H1 (cell line): Measurements from ENCODE around the gene OOEP. TPM values are rescaled to one million over a fixed set of nuclear protein-coding genes. Genes with fewer than 3 reads are reported as not detected.

Experiments
- CTCF ChIA-PET: fragments of 300-600 bp; sonication (Branson Sonifier 250); formaldehyde crosslinking; loops from one replicate; lab custom pipeline; 2021; ENCODE audit not compliant: partially characterized antibody; lab: Charles Lee
- POLR2A ChIA-PET: fragments of 300-600 bp; sonication (Branson Sonifier 250); formaldehyde crosslinking; loops from one replicate; lab custom pipeline; 2021; ENCODE audit warnings: inconsistent platforms; ENCODE audit not compliant: partially characterized antibody; lab: Charles Lee
- DNase-seq, 2 experiments: peaks; one replicate each; pipeline versions ENCODE4 v3.0.0 to v3.0.0-alpha.2; 2010 to 2022; ENCODE audit warnings: low spot score in 2 of 2, low read depth in 1 of 2, mixed read lengths in 1 of 2
- FAIRE-seq: peaks from 2 replicates; lab custom pipeline; 2011; peaks lifted over from hg19 to GRCh38; lab: Jason Lieb, UNC
- H2AFZ ChIP-seq: 2 replicates; pipeline ENCODE4 v1.8.1; 2012; ENCODE audit warnings: low read length, inconsistent platforms
- H2AK5ac ChIP-seq: 2 replicates; pipeline ENCODE4 v1.6.1; 2013; ENCODE audit warnings: low read depth, low read length
- H2BK120ac ChIP-seq: replicated peaks from 2 replicates; pipeline ENCODE3; 2013; ENCODE audit warnings: low read depth, low read length, inconsistent platforms
- H2BK12ac ChIP-seq: 2 replicates; pipeline ENCODE4 v1.6.1; 2013; ENCODE audit warnings: low read depth, low read length
- H2BK15ac ChIP-seq: 2 replicates; pipeline ENCODE4 v1.6.1; 2013; ENCODE audit warnings: low read length
- H2BK20ac ChIP-seq: 2 replicates; pipeline ENCODE4 v1.6.1; 2013; ENCODE audit warnings: low read length
- H2BK5ac ChIP-seq: 2 replicates; pipeline ENCODE4 v1.6.1; 2013; ENCODE audit warnings: low read depth, low read length
- H3K14ac ChIP-seq: 2 replicates; pipeline ENCODE4 v1.6.1; 2013; ENCODE audit warnings: inconsistent platforms; ENCODE audit not compliant: insufficient read length
- H3K18ac ChIP-seq: 2 replicates; pipeline ENCODE4 v1.6.1; 2013; ENCODE audit warnings: low read length; ENCODE audit errors: extremely low read depth
- H3K23ac ChIP-seq: 2 replicates; pipeline ENCODE4 v1.6.1; 2013; ENCODE audit warnings: inconsistent platforms; ENCODE audit not compliant: insufficient read length
- H3K23me2 ChIP-seq: 2 replicates; pipeline ENCODE4 v1.6.1; 2013; ENCODE audit warnings: low read depth, low read length
- H3K27ac ChIP-seq: 2 replicates; pipeline ENCODE4 v1.6.1; 2011; ENCODE audit warnings: low read depth, low read length, inconsistent platforms
- H3K27me3 ChIP-seq, 4 experiments: replicated peaks in 1 of 4; 1 replicate in 1 of 4; 2 replicates in 3 of 4; pipeline versions ENCODE4 v1.6.1 to v1.8.1; 2011 to 2013; ENCODE audit warnings: low read length in 3 of 4, mild to moderate bottlenecking in 3 of 4, inconsistent platforms in 2 of 4, mixed read lengths in 2 of 4, moderate library complexity in 1 of 4; ENCODE audit not compliant: control insufficient read depth in 3 of 4, insufficient read depth in 3 of 4; ENCODE audit errors: extremely low read depth in 1 of 4
- H3K36me3 ChIP-seq, 4 experiments: 2 replicates each; pipeline versions ENCODE4 v1.6.1 to v1.8.1; 2011 to 2013; ENCODE audit warnings: mild to moderate bottlenecking in 4 of 4, low read length in 3 of 4, moderate library complexity in 2 of 4, control low read depth in 1 of 4, inconsistent platforms in 1 of 4; ENCODE audit not compliant: insufficient read depth in 4 of 4, control insufficient read depth in 2 of 4
- H3K4ac ChIP-seq: replicated peaks from 2 replicates; pipeline ENCODE3; 2013; ENCODE audit warnings: low read length, low read depth, mixed read lengths, inconsistent platforms; ENCODE audit not compliant: insufficient read length
- H3K4me1 ChIP-seq, 4 experiments: replicated peaks in 1 of 4; 1 replicate in 1 of 4; 2 replicates in 3 of 4; pipeline versions ENCODE4 v1.6.1 to v1.8.1; 2011 to 2013; ENCODE audit warnings: low read length in 3 of 4, inconsistent platforms in 2 of 4, mixed read lengths in 1 of 4; ENCODE audit not compliant: insufficient read depth in 4 of 4, control insufficient read depth in 3 of 4
- H3K4me2 ChIP-seq, 2 experiments: 2 replicates each; pipeline versions ENCODE4 v1.6.1 to v1.8.1; 2011 to 2013; ENCODE audit warnings: low read depth in 2 of 2, low read length in 2 of 2, control low read depth in 1 of 2, inconsistent platforms in 1 of 2, mild to moderate bottlenecking in 1 of 2; ENCODE audit not compliant: insufficient read depth in 1 of 2
- H3K4me3 ChIP-seq, 4 experiments: fragments of 200-600, 300-600 bp in 1 of 4; sonication (generic), shearing (Covaris generic), sonication (Bioruptor Twin) in 1 of 4; 2 replicates each; pipeline versions ENCODE4 v1.5.1 to v1.8.1; 2011 to 2016; ENCODE audit warnings: low read length in 4 of 4, low read depth in 3 of 4, control low read depth in 2 of 4, inconsistent platforms in 2 of 4, mild to moderate bottlenecking in 2 of 4, mixed read lengths in 1 of 4, moderate library complexity in 1 of 4; ENCODE audit not compliant: insufficient read depth in 2 of 4; ENCODE audit errors: extremely low read depth in 1 of 4
- H3K56ac ChIP-seq: replicated peaks from 2 replicates; pipeline ENCODE3; 2013; ENCODE audit warnings: low read depth, mild to moderate bottlenecking, mixed read lengths, low read length, inconsistent platforms; ENCODE audit not compliant: insufficient read length
- H3K79me1 ChIP-seq: 2 replicates; pipeline ENCODE4 v1.6.1; 2013; ENCODE audit warnings: low read depth, low read length, control low read depth
- H3K79me2 ChIP-seq, 2 experiments: 2 replicates each; pipeline versions ENCODE4 v1.6.1 to v1.8.1; 2012 to 2013; ENCODE audit warnings: low read length in 2 of 2, mild to moderate bottlenecking in 2 of 2, inconsistent platforms in 1 of 2; ENCODE audit not compliant: insufficient read depth in 2 of 2, control insufficient read depth in 1 of 2
- H3K9ac ChIP-seq, 4 experiments: replicated peaks in 1 of 4; 1 replicate in 1 of 4; 2 replicates in 3 of 4; pipeline versions ENCODE4 v1.6.1 to v1.8.1; 2011 to 2013; ENCODE audit warnings: low read depth in 3 of 4, low read length in 3 of 4, control low read depth in 2 of 4, mild to moderate bottlenecking in 2 of 4, moderate library complexity in 2 of 4, inconsistent platforms in 1 of 4; ENCODE audit errors: extremely low read depth in 1 of 4
- H3K9me3 ChIP-seq, 2 experiments: 2 replicates each; pipeline versions ENCODE4 v1.6.1 to v1.8.1; 2012 to 2013; ENCODE audit warnings: mild to moderate bottlenecking in 2 of 2, moderate library complexity in 2 of 2, control low read depth in 1 of 2, inconsistent platforms in 1 of 2, low read depth in 1 of 2, low read length in 1 of 2, mixed read lengths in 1 of 2; ENCODE audit not compliant: insufficient read depth in 2 of 2
- H4K20me1 ChIP-seq, 2 experiments: replicated peaks in 1 of 2; 2 replicates each; pipeline versions ENCODE3 to v1.8.1; 2011 to 2013; ENCODE audit warnings: inconsistent platforms in 2 of 2, low read length in 2 of 2, mild to moderate bottlenecking in 1 of 2; ENCODE audit not compliant: insufficient read depth in 2 of 2, control insufficient read depth in 1 of 2
- H4K5ac ChIP-seq: 2 replicates; pipeline ENCODE4 v1.6.1; 2013; ENCODE audit warnings: low read length, low read depth, mixed read lengths, inconsistent platforms; ENCODE audit not compliant: insufficient read length
- H4K8ac ChIP-seq: 2 replicates; pipeline ENCODE4 v1.8.0; 2013; ENCODE audit warnings: mild to moderate bottlenecking, moderate library complexity, low read length, inconsistent platforms; ENCODE audit not compliant: insufficient read depth; ENCODE audit errors: extremely low read depth
- H4K91ac ChIP-seq: replicated peaks from 2 replicates; pipeline ENCODE3; 2013; ENCODE audit warnings: low read length, mixed read lengths, inconsistent platforms; ENCODE audit not compliant: insufficient read length
- BCL11A ChIP-seq, 2 experiments: IDR thresholded peaks; one replicate each; pipeline ENCODE4 v1.6.1; 2011; ENCODE audit warnings: low read depth in 2 of 2, low read length in 2 of 2, mild to moderate bottlenecking in 2 of 2
- CHD1 ChIP-seq: IDR thresholded peaks from 2 replicates; pipeline ENCODE4 v1.6.1; 2012; ENCODE audit warnings: low read depth, low read length, improper control_type of control experiment
- GTF2F1 ChIP-seq: IDR thresholded peaks from 2 replicates; pipeline ENCODE4 v1.6.1; 2012; ENCODE audit warnings: low read depth, low read length, improper control_type of control experiment, borderline replicate concordance
- KDM1A ChIP-seq: fragments of 200-600, 300-600 bp; sonication (generic); IDR thresholded peaks from 2 replicates; pipeline ENCODE4 v1.7.1; 2016; ENCODE audit warnings: mild to moderate bottlenecking, low read length, borderline replicate concordance
- MAX ChIP-seq: IDR thresholded peaks from 2 replicates; pipeline ENCODE4 v1.6.1; 2012; ENCODE audit warnings: inconsistent platforms
- POU5F1 ChIP-seq: IDR thresholded peaks from 2 replicates; pipeline ENCODE4 v1.6.1; 2011; ENCODE audit warnings: low read depth, mild to moderate bottlenecking, low read length, moderate library complexity
- SIRT6 ChIP-seq: IDR thresholded peaks from one replicate; pipeline ENCODE4 v1.7.1; 2012; ENCODE audit warnings: low read length, inconsistent platforms
- SIX5 ChIP-seq: IDR thresholded peaks from 2 replicates; pipeline ENCODE4 v1.6.1; 2011; ENCODE audit warnings: mild to moderate bottlenecking, low read depth, low read length
- SP2 ChIP-seq: IDR thresholded peaks from 2 replicates; pipeline ENCODE4 v1.6.1; 2012; ENCODE audit warnings: mild to moderate bottlenecking, low read length, inconsistent platforms
- SP4 ChIP-seq: IDR thresholded peaks from 2 replicates; pipeline ENCODE4 v1.6.1; 2012; ENCODE audit warnings: low read length, inconsistent platforms
- TAF1 ChIP-seq: IDR thresholded peaks from 2 replicates; pipeline ENCODE4 v1.6.1; 2011; ENCODE audit warnings: mild to moderate bottlenecking, low read depth, low read length
- TCF12 ChIP-seq: IDR thresholded peaks from 2 replicates; pipeline ENCODE4 v1.6.1; 2011; ENCODE audit warnings: low read depth, mild to moderate bottlenecking, low read length
- ZNF274 ChIP-seq: IDR thresholded peaks from 2 replicates; pipeline ENCODE4 v1.7.0; 2012; ENCODE audit warnings: low read length, borderline replicate concordance; ENCODE audit errors: extremely low read depth
- WGBS, 2 experiments: shearing (Covaris generic) in 1 of 2; methylation state at CpG; one replicate each; pipeline versions ENCODE4 v1.1.6 to v1.1.7; 2013 to 2015; ENCODE audit warnings: low lambda C conversion rate in 2 of 2, mixed read lengths in 2 of 2, inconsistent platforms in 1 of 2, low coverage in 1 of 2, missing lambda C conversion rate in 1 of 2; ENCODE audit not compliant: insufficient replicate concordance in 2 of 2, insufficient coverage in 1 of 2, insufficient read length in 1 of 2; ENCODE audit errors: extremely low coverage in 1 of 2, missing lambda C conversion rate in 1 of 2; 5-methylcytosine and 5-hydroxymethylcytosine counted together
- polyA plus RNA-seq, 7 experiments: library from polyadenylated mRNA; depleted of rRNA in 3 of 7; stranded (reverse) in 5 of 7; unstranded in 2 of 7; fragments of >200 nt in 5 of 7; fragments of 200-250 nt in 2 of 7; gene quantifications; 1 replicate in 5 of 7; 2 replicates in 1 of 7; 4 replicates in 1 of 7; pipeline versions ENCODE4 v1.2.1 to v1.2.3, GENCODE V29; 2011 to 2013; ENCODE audit warnings: missing spikeins in 2 of 7, mixed read lengths in 2 of 7
- total RNA-seq: library from RNA; stranded (reverse); fragmentation: NEBNext Ultra II Directional; extraction: Animal tissue kit (Norgen Biotek cat#: 25700); gene quantifications from 2 replicates; pipeline ENCODE4 v1.2.1, GENCODE V29; 2021

The OOEP gene
- total and polyA plus RNA-seq, 2 of the 8 experiments (the other 6 are each of a cell fraction or from before 2014, with no cell fraction given): 0.20 to 0.41 TPM

GRCh38 chr6:73364549-73364948, 5.1 kb downstream of the OOEP start:
- Histone ChIP-seq H3K4ac (no peak overlapping the region), H4K20me1 (no peaks in the 10 kb centered on the region), H2BK12ac (0 out of 2 replicates have a peak overlapping the region, but pooled peaks have one; percentile 43), H3K4me2 (no peak overlapping the region), H3K9ac (no peak overlapping the region), H2BK5ac (no peak overlapping the region), H3K14ac (no peak overlapping the region), H4K8ac (peak overlapping the region; percentile 22; the same call in 1 of the 2 replicates), H3K36me3 (no peaks in the 10 kb centered on the region), H2AK5ac (no peak overlapping the region), H3K23ac (no peak overlapping the region), H3K23me2 (no peaks in the 10 kb centered on the region), H3K56ac (no peak overlapping the region), H3K27ac (no peak overlapping the region), H3K4me3 (no peak overlapping the region), H2BK15ac (no peak overlapping the region), H4K5ac (no peak overlapping the region), H3K79me2 (no peaks in the 10 kb centered on the region), H3K79me1 (no peaks in the 10 kb centered on the region), H2BK120ac (no peak overlapping the region), H2AFZ (0 out of 2 replicates have a peak overlapping the region, but pooled peaks have one; percentile 20), H2BK20ac (no peak overlapping the region), H3K9me3 (no peaks in the 10 kb centered on the region; a peak in 1 of 4 replicates), H3K18ac (no peak overlapping the region), H3K27me3 (no peaks in the 10 kb centered on the region), H3K4me1 (peaks cover 0 to 6% (median 2%) of the 10 kb centered on the region in 4 experiments; a peak in 3 of 7 replicates), H4K91ac (no peak overlapping the region)
- no peak for TF ChIP-seq GTF2F1
- no peak for TF ChIP-seq SP4
- TF ChIP-seq KDM1A: no peak
- TF ChIP-seq POU5F1: no peak
- TF ChIP-seq MAX: no peak
- TF ChIP-seq SP2: no peak
- no peak for TF ChIP-seq ZNF274
- no peak for TF ChIP-seq SIX5
- no peak for TF ChIP-seq CHD1
- TF ChIP-seq SIRT6: no peak
- no peak for TF ChIP-seq TAF1
- no peak for TF ChIP-seq BCL11A (IDR thresholded peaks at IDR 0.05; ENCODE audit: low read depth in 2 of 2, low read length in 2 of 2)
- no peak for TF ChIP-seq TCF12
- DNase-seq (no peak), FAIRE-seq (no peak)
- ChIA-PET POLR2A (interaction anchor here (0.9 kb wide), 1 partner anchor 155 kb away, joined by 3 read pairs; no protein-coding TSS in a partner anchor), CTCF (interaction anchor here (1.4 to 2.4 kb wide), 5 partner anchors 12 to 56 kb away, joined by 3 to 12 read pairs (median 6); no protein-coding TSS in a partner anchor)
- WGBS, 2 experiments: 87% methylated on average over 8 of the region's 9 CpGs; no CpG with 5 or more reads in 1 of the 2 experiments
